Activated effector memory CD4-positive, alpha-beta T cell treated with Interleukin-2 at 50 U/mL for 16 hours (primary cell): ENCODE measurements around the gene OR52W1.
"Not testable (repeated sequence)": the region's sequence is repeated elsewhere in the genome, so short reads cannot be mapped to it uniquely, and the experiment has no call there.

ENCODE experiments used
- DNase-seq: peaks from one replicate; pipeline ENCODE4 v3.0.0-alpha.2; 2020

OR52W1 gene

GRCh38 chr11:6219359-6219758 is 20.3 kb downstream of the OR52W1 start:
- no peak for DNase-seq

GRCh38 chr11:6223854-6224253 is 24.8 kb downstream of the OR52W1 start:
- no peak for DNase-seq

GRCh38 chr11:6224421-6224820 is 25.4 kb downstream of the OR52W1 start:
- DNase-seq: no peak

GRCh38 chr11:6225024-6225423 is 26.0 kb downstream of the OR52W1 start:
- no peak for DNase-seq

GRCh38 chr11:6225896-6226295 is 26.9 kb downstream of the OR52W1 start:
- DNase-seq: no peak

- no peak for DNase-seq
These were observed 29.5 kb downstream of the OR52W1 start for GRCh38 chr11:6228520-6228919.

- DNase-seq: no peak
These were observed 30.9 kb downstream of the OR52W1 start for GRCh38 chr11:6229911-6230310.

- DNase-seq: no peak
These were observed 33.9 kb downstream of the OR52W1 start for GRCh38 chr11:6232899-6233298.

GRCh38 chr11:6233984-6234386 is 35.0 kb downstream of the OR52W1 start:
- DNase-seq: no peak

- peak; percentile 100 for DNase-seq
These were observed 35.5 kb downstream of the OR52W1 start, which contains the start of gene FHIP1B for GRCh38 chr11:6234387-6235107. FHIP1B (minus strand) TSS chr11:6234636; CDS start chr11:6224516, 10,120 bp downstream.

GRCh38 chr11:6237266-6237665 is 38.2 kb downstream of the OR52W1 start:
- no peak for DNase-seq

- no peak for DNase-seq
These were observed 38.8 kb downstream of the OR52W1 start for GRCh38 chr11:6237761-6238302.

- DNase-seq: no peak
These were observed 39.9 kb downstream of the OR52W1 start, which contains the start of gene CNGA4 for GRCh38 chr11:6238902-6239301. CNGA4 (plus strand) TSS chr11:6239089; CDS start chr11:6239207, 118 bp downstream.

GRCh38 chr11:6240139-6240538 is 41.1 kb downstream of the OR52W1 start:
- no peak for DNase-seq

- DNase-seq: no peak
These were observed 41.8 kb downstream of the OR52W1 start for GRCh38 chr11:6240781-6241180.

GRCh38 chr11:6241316-6241715 is 42.3 kb downstream of the OR52W1 start:
- no peak for DNase-seq

- DNase-seq: no peak
These were observed 46.5 kb downstream of the OR52W1 start for GRCh38 chr11:6245536-6245935.

- DNase-seq: no peak
These were observed 49.2 kb downstream of the OR52W1 start for GRCh38 chr11:6248248-6248647.

GRCh38 chr11:6248897-6249296 is 49.9 kb downstream of the OR52W1 start:
- DNase-seq: not testable (repeated sequence)
